HG03378 (cell line): ENCODE results near the gene GRK6.

ENCODE experiments used
- ATAC-seq: cut with Tn5 transposase; IDR thresholded peaks from one replicate; pipeline ENCODE4 v1.9.1; 2021; ENCODE audit warnings: mild to moderate bottlenecking, moderate library complexity; ENCODE audit not compliant: unreplicated experiment

Gene GRK6

GRCh38 chr5:177426566-177427210, at the start of gene GRK6:
GRK6 (plus strand) TSS chr5:177426676; CDS start chr5:177426846, 170 bp downstream.
- no peak for ATAC-seq

- ATAC-seq, result no peak
Measured at GRCh38 chr5:177377851-177378776, 48.4 kb upstream of the GRK6 start.

- peak; percentile 65 for ATAC-seq
Measured at GRCh38 chr5:177378884-177379883, 47.3 kb upstream of the GRK6 start.

GRCh38 chr5:177380805-177381126, 45.7 kb upstream of the GRK6 start:
- no peak for ATAC-seq

GRCh38 chr5:177382423-177383029, 44.0 kb upstream of the GRK6 start:
- ATAC-seq, result no peak

- ATAC-seq, result no peak
Measured at GRCh38 chr5:177383181-177383580, 43.3 kb upstream of the GRK6 start.

GRCh38 chr5:177384134-177384533, 42.3 kb upstream of the GRK6 start, which contains the start of gene SLC34A1:
SLC34A1 (plus strand) TSS chr5:177384434; CDS start chr5:177385742, 1,308 bp downstream.
- no peak for ATAC-seq

GRCh38 chr5:177385720-177386119, 40.8 kb upstream of the GRK6 start:
- ATAC-seq, result no peak

GRCh38 chr5:177386542-177386941, 39.9 kb upstream of the GRK6 start:
- ATAC-seq, result no peak

- ATAC-seq, result no peak
Measured at GRCh38 chr5:177387405-177387804, 39.1 kb upstream of the GRK6 start.

- no peak for ATAC-seq
Measured at GRCh38 chr5:177388521-177389052, 37.9 kb upstream of the GRK6 start.

GRCh38 chr5:177389241-177390169, 37.0 kb upstream of the GRK6 start:
- ATAC-seq, result no peak

- no peak for ATAC-seq
Measured at GRCh38 chr5:177390363-177391300, 35.8 kb upstream of the GRK6 start.

GRCh38 chr5:177392765-177393164, 33.7 kb upstream of the GRK6 start:
- ATAC-seq, result no peak

- ATAC-seq, result no peak
Measured at GRCh38 chr5:177393206-177393765, 33.2 kb upstream of the GRK6 start.

- no peak for ATAC-seq
Measured at GRCh38 chr5:177393990-177394389, 32.5 kb upstream of the GRK6 start.

GRCh38 chr5:177396078-177396477, 30.4 kb upstream of the GRK6 start:
- no peak for ATAC-seq

GRCh38 chr5:177396807-177397206, 29.7 kb upstream of the GRK6 start:
- no peak for ATAC-seq
